ENCODE data around the gene CRTAP.

CRTAP gene

DNA sequence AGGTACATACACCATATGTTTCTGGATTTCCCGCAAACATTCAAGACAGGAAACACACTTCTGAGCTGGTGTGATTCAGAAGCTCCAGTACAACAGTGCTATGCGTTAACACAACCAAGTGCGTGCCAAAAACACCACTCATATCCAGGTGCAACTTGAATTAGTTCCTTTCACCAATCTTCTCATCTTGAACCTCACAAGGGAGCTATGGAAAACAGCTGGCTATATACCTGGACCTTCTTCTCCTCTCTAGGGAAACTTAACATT, 73.5 kb downstream of the CRTAP start:
- no peak overlapping the region for H3K4me3 ChIP-seq
- no peak for TF ChIP-seq CTCF (IDR thresholded peaks at IDR 0.05)
- no peaks in the 10 kb centered on the region for H3K9me3 ChIP-seq
- H3K36me3 ChIP-seq: no peaks in the 10 kb centered on the region
- H3K27me3 ChIP-seq: no peaks in the 10 kb centered on the region
- H3K4me1 ChIP-seq: peaks cover 0 to 55% (median 10%) of the 10 kb centered on the region in 4 donors
- intact Hi-C loops (cut with DNase I; ENCODE audit: low total_unique reads): no loop called here
- DNase-seq: no peak
- H3K27ac ChIP-seq: peak overlapping the region; percentile 29 to 65

DNA sequence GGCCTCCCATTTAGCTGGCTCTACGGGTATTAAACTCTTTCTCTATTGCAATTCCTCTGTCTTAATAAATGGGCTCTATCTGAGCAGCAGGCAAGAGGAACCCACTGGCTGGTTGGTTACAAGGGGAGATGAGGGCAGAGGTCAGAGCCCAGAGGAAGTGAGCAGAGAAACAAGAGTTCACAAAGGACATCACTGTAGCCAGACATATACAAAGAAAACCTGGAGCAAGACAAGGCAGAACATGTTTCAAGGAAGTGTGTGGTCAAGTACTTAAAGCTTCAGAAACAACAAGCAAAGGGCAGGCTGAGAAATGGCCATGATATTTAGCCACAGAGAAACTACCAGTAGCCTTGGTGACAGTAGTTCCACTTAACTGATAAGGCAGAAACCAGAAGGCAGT, 80.5 kb downstream of the CRTAP start:
- H3K4me3 ChIP-seq: no peak overlapping the region
- intact Hi-C loops (cut with DNase I; ENCODE audit: low total_unique reads): no loop called here

GRCh38 chr3:33196538-33196937, 82.7 kb downstream of the CRTAP start:
- intact Hi-C loops (cut with DNase I; ENCODE audit: low total_unique reads): no loop called here
- H3K36me3 ChIP-seq: peaks cover 0 to 15% (median 15%) of the 10 kb centered on the region in 3 donors
- H3K4me1 ChIP-seq: peaks cover 0 to 64% (median 11%) of the 10 kb centered on the region in 4 donors
- no peak overlapping the region for H3K4me3 ChIP-seq
- H3K27ac ChIP-seq: no peak overlapping the region
- no peak for TF ChIP-seq CTCF (IDR thresholded peaks at IDR 0.05)
- no peak for DNase-seq
- H3K27me3 ChIP-seq: no peaks in the 10 kb centered on the region
- H3K9me3 ChIP-seq: no peaks in the 10 kb centered on the region

More for the DNA sequence above, 80.5 kb downstream of the CRTAP start:
- Histone ChIP-seq H3K27me3 (no peaks in the 10 kb centered on the region), H3K27ac (no peak overlapping the region), H3K36me3 (peaks cover 0 to 10% (median 6%) of the 10 kb centered on the region in 3 donors), H3K4me1 (peaks cover 0 to 51% (median 0%) of the 10 kb centered on the region in 4 donors), H3K9me3 (no peaks in the 10 kb centered on the region)
- DNase-seq: no peak
- TF ChIP-seq CTCF (IDR thresholded peaks at IDR 0.05): no peak
